ENCODE results near the gene RAVER1.

GRCh38 chr19:10269333-10270179 is 63.8 kb downstream of the RAVER1 start:
- TF ChIP-seq POLR2AphosphoS5 (IDR thresholded peaks at IDR 0.05; ENCODE audit: low read depth, low read length) (no peak), TAF1 (IDR thresholded peaks at IDR 0.05; ENCODE audit: borderline replicate concordance, insufficient read depth, low read length) (no peak), REST (IDR thresholded peaks at IDR 0.05; ENCODE audit: insufficient read depth in 1 of 2, low read depth in 2 of 2, low read length in 2 of 2) (no peak), SIN3A (IDR thresholded peaks at IDR 0.05; ENCODE audit: borderline replicate concordance, insufficient read depth, low read length) (no peak), FOXP2 (optimal IDR thresholded peaks at IDR 0.05; ENCODE audit: borderline replicate concordance, extremely low read depth, extremely low read length, insufficient read depth) (no peak)
